Esophagus (tissue), 2 donors: ENCODE measurements around the gene TUBGCP6. TPM values are rescaled to one million over a fixed set of nuclear protein-coding genes. Genes with fewer than 3 reads are reported as not detected.

Source experiments
- H3K27ac ChIP-seq, 2 donors: one replicate each; pipeline ENCODE4 v1.5.1; 2013; ENCODE audit warnings: low read depth in 2 of 2, mild to moderate bottlenecking in 2 of 2, inconsistent platforms in 1 of 2, low read length in 1 of 2, moderate library complexity in 1 of 2
- H3K27me3 ChIP-seq, 2 donors: one replicate each; pipeline ENCODE4 v1.6.1; 2013; ENCODE audit warnings: low read length in 2 of 2, control low read depth in 1 of 2, mild to moderate bottlenecking in 1 of 2; ENCODE audit not compliant: insufficient read depth in 2 of 2, control insufficient read depth in 1 of 2
- H3K36me3 ChIP-seq, 2 donors: one replicate each; pipeline ENCODE4 v1.6.1; 2013; ENCODE audit warnings: low read length in 1 of 2; ENCODE audit not compliant: control insufficient read depth in 2 of 2, insufficient read depth in 2 of 2
- H3K4me1 ChIP-seq, 2 donors: one replicate each; pipeline ENCODE4 v1.6.1; 2013; ENCODE audit warnings: low read length in 1 of 2; ENCODE audit not compliant: control insufficient read depth in 2 of 2, insufficient read depth in 2 of 2
- H3K4me3 ChIP-seq, 2 donors: one replicate each; pipeline ENCODE4 v1.5.1; 2013; ENCODE audit warnings: low read length in 2 of 2, mild to moderate bottlenecking in 2 of 2, low read depth in 1 of 2, moderate library complexity in 1 of 2
- H3K9me3 ChIP-seq, 2 donors: one replicate each; pipeline ENCODE4 v1.6.1; 2013; ENCODE audit warnings: mild to moderate bottlenecking in 2 of 2, low read depth in 1 of 2, low read length in 1 of 2, moderate library complexity in 1 of 2; ENCODE audit not compliant: control insufficient read depth in 2 of 2, insufficient read depth in 1 of 2
- WGBS, 2 donors: extraction: QIAGEN DNeasy Blood & Tissue Kit; methylation state at CpG; one replicate each; pipeline ENCODE4 v1.1.7; 2013; 5-methylcytosine and 5-hydroxymethylcytosine counted together
- polyA plus RNA-seq, 2 donors: library from polyadenylated mRNA; stranded (reverse); fragments of 200-250 nt; gene quantifications; one replicate each; pipeline ENCODE4 v1.2.3, GENCODE V29; 2013
- donor health status: healthy with polysubstance abuse.
- donor health status: Bipolar disorder and iron deficiency.

Gene TUBGCP6
- polyA plus RNA-seq, 2 donors: 19.3 to 37.9 TPM

GRCh38 chr22:50253046-50253915, 8.5 kb upstream of the TUBGCP6 start:
- peaks cover 0 to 7% of the 10 kb centered on the region in 2 donors for H3K36me3 ChIP-seq
- no peak overlapping the region for H3K27ac ChIP-seq
- H3K27me3 ChIP-seq: no peaks in the 10 kb centered on the region
- 75 to 79% methylated on average over 22 of the region's 22 CpGs for WGBS, 2 donors
- H3K4me3 ChIP-seq: no peak overlapping the region
- peaks cover 0 to 2% of the 10 kb centered on the region in 2 donors for H3K9me3 ChIP-seq
- H3K4me1 ChIP-seq: peaks cover 7 to 24% of the 10 kb centered on the region in 2 donors

GRCh38 chr22:50252082-50253045, 7.5 kb upstream of the TUBGCP6 start:
- H3K27ac ChIP-seq: peak overlapping the region; percentile 81 to 86
- H3K27me3 ChIP-seq: no peaks in the 10 kb centered on the region
- H3K9me3 ChIP-seq: peaks cover 0 to 2% of the 10 kb centered on the region in 2 donors
- H3K4me1 ChIP-seq: peaks cover 7 to 29% of the 10 kb centered on the region in 2 donors
- H3K36me3 ChIP-seq: peaks cover 0 to 14% of the 10 kb centered on the region in 2 donors
- 45 to 50% methylated on average over 25 of the region's 25 CpGs for WGBS, 2 donors
- H3K4me3 ChIP-seq: no peak overlapping the region

DNA sequence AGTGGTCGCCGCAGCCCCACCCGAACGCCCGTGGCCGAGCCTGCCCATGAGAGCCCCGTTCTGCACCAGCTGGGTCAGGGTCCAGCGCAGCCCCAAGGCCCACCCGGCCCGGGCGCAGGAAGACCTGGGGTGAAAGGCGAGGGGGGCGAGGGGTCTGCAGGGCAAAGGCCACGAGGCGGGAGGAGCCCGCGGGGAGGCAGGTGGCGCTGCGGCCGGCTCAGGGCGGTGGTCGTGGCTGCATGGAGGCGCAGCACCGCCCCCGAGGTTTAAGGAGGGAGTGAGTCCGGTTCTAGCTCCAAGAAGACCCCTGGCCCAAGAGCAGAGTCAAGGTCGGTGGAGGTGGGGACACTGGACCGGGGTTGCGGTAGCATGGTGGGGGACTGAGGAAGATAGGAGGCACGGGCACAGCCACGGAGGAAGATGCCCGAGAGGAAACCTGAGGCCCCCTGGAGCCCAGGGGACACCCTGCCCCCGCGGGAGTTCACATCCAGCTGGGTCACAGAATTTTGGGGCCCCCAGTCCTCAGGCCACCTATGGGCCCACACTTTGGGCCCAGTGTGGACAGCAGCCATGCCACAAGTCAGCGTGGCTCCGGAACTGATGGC, 6.8 kb upstream of the TUBGCP6 start:
- H3K36me3 ChIP-seq: peaks cover 0 to 15% of the 10 kb centered on the region in 2 donors
- H3K9me3 ChIP-seq: peaks cover 0 to 2% of the 10 kb centered on the region in 2 donors
- H3K27me3 ChIP-seq: no peaks in the 10 kb centered on the region
- peak overlapping the region; percentile 81 to 86 for H3K27ac ChIP-seq
- peak overlapping the region; percentile 55 to 75 for H3K4me3 ChIP-seq
- peaks cover 7 to 29% of the 10 kb centered on the region in 2 donors for H3K4me1 ChIP-seq
- 8 to 11% methylated on average over 31 to 36 of the region's 36 CpGs for WGBS, 2 donors

GRCh38 chr22:50250555-50251476, 6.0 kb upstream of the TUBGCP6 start, which contains the start of gene HDAC10:
HDAC10 (minus strand) TSS chr22:50251265; CDS start chr22:50251032, 233 bp downstream.
- WGBS, 2 donors: 1 to 2% methylated on average over 62 to 81 of the region's 81 CpGs
- Histone ChIP-seq H3K27me3 (no peaks in the 10 kb centered on the region), H3K36me3 (peaks cover 0 to 22% of the 10 kb centered on the region in 2 donors), H3K27ac (peak within 1 kb of the TSS; percentile 81 to 86), H3K4me1 (peaks cover 10 to 34% of the 10 kb centered on the region in 2 donors), H3K9me3 (peaks cover 0 to 2% of the 10 kb centered on the region in 2 donors), H3K4me3 (peak within 1 kb of the TSS; percentile 55 to 75)

DNA sequence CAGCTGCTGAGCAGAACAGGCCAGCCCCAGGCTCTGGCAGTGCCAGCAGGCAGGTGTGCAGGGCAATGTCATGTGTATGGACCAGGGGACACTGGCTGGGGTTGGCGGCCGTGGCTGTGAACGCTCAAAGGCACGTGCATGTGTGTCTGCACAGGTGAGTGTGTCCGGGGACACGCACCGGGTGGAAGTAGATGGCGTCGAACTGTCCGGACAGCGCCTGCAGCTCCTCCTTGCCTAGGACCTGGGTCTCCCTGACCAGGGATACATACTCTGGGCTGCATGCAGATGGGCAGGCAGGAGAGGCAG, 5.4 kb upstream of the TUBGCP6 start:
- H3K36me3 ChIP-seq: peaks cover 0 to 24% of the 10 kb centered on the region in 2 donors
- H3K9me3 ChIP-seq: peaks cover 0 to 2% of the 10 kb centered on the region in 2 donors
- H3K4me1 ChIP-seq: peaks cover 15 to 38% of the 10 kb centered on the region in 2 donors
- no peaks in the 10 kb centered on the region for H3K27me3 ChIP-seq
- H3K4me3 ChIP-seq: peak overlapping the region; percentile 16 to 55
- 67% methylated on average over 11 of the region's 11 CpGs for WGBS, 2 donors
- H3K27ac ChIP-seq: no peak overlapping the region

GRCh38 chr22:50249341-50250248, 4.8 kb upstream of the TUBGCP6 start:
- Histone ChIP-seq H3K27ac (no peak overlapping the region), H3K36me3 (peaks cover 0 to 24% of the 10 kb centered on the region in 2 donors), H3K27me3 (no peaks in the 10 kb centered on the region), H3K4me1 (peaks cover 15 to 38% of the 10 kb centered on the region in 2 donors), H3K9me3 (peaks cover 0 to 2% of the 10 kb centered on the region in 2 donors), H3K4me3 (peak overlapping the region in 1 of 2 donors; percentile 16)
- WGBS, 2 donors: 83 to 84% methylated on average over 32 of the region's 32 CpGs

DNA sequence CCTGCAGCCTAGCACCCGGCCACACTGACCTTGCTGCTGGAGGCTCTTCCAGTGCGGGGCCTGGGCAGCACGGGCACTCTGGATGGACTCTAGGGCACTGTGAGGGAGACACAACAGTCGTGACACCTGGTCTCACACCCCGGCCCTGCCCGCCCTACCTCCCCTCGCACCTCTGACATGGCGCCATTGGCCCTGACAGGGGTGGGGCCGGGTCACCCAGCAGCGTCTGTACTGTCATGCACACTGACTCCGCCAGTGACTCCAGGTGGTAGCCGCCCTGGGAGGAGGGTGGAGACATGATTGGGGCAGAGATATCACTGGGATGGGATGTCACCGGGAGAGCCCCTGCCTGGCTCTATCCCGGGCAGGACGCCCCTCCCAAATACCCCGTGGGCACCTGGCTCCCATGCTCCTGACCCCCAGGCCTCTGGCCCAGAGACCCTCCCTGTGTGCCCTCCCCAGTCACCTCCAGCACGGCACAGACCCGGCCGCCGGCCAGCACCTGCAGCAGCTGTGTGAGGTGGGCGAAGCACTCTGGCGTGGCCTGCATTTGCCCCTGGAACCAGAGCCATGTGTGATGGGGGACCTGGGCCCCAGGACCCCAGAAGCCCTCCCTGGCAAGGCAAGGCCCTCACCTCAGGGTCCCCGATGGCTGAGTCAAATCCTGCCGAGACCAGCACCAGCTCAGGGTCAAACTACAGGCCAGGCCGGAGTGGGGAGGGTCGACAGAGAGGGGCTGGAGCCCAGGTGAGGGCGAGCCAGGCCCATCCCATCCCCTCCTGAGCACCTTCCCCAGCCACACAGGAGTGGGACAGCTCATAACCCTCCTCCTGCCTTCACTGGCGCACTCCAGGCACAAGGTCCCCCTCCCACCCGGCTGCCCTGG, 3.6 kb upstream of the TUBGCP6 start:
- Histone ChIP-seq H3K36me3 (peaks cover 0 to 24% of the 10 kb centered on the region in 2 donors), H3K27ac (no peak overlapping the region), H3K4me3 (no peak overlapping the region), H3K4me1 (peaks cover 15 to 39% of the 10 kb centered on the region in 2 donors), H3K27me3 (no peaks in the 10 kb centered on the region), H3K9me3 (peaks cover 0 to 2% of the 10 kb centered on the region in 2 donors)
- WGBS, 2 donors: 87% methylated on average over 29 of the region's 29 CpGs
